GM12878 (cell line): ENCODE results near the gene C1QTNF12. TPM values are rescaled to one million over a fixed set of nuclear protein-coding genes. Genes with fewer than 3 reads are reported as not detected.

Source experiments
- ATAC-seq: fragments of 200-7000 bp; cut with Tn5 transposase; 3 replicates; pipeline ENCODE4 v1.9.1; 2020; ENCODE audit warnings: mild to moderate bottlenecking, moderate library complexity
- BruUV-seq: library from RNA; stranded (reverse); fragments of 400-500 nt; replicated peaks from 2 replicates; lab custom pipeline; 2021; lab: Mats Ljungman, UMichigan
- CTCF ChIA-PET: fragments of 300-600 bp; sonication (Branson Sonifier 250); formaldehyde crosslinking; extraction: SDS; loops from one replicate; lab custom pipeline; 2021; ENCODE audit warnings: inconsistent platforms; lab: Yijun Ruan, JAX
- POLR2A ChIA-PET: fragments of 350-600 bp; formaldehyde crosslinking; extraction: SDS; loops from one replicate; lab custom pipeline; 2021; ENCODE audit warnings: inconsistent platforms; lab: Charles Lee
- RAD21 ChIA-PET: fragments of 300-600 bp; sonication (Branson Sonifier 250); formaldehyde crosslinking; loops from one replicate; lab custom pipeline; 2023; ENCODE audit warnings: antibody characterized with exemption; ENCODE audit not compliant: unreplicated experiment; lab: Charles Lee
- SMC1A ChIA-PET: fragments of 300-600 bp; sonication (Branson Sonifier 250); formaldehyde crosslinking; loops from one replicate; lab custom pipeline; 2023; ENCODE audit not compliant: unreplicated experiment, uncharacterized antibody; lab: Charles Lee
- DNase-seq: peaks from one replicate; pipeline ENCODE4 v3.0.0-alpha.2; 2011; ENCODE audit warnings: low read depth, low spot score
- FAIRE-seq: peaks from 3 replicates; lab custom pipeline; 2011; peaks lifted over from hg19 to GRCh38; lab: Jason Lieb, UNC
- H2AFZ ChIP-seq: 2 replicates; pipeline ENCODE4 v1.6.0; 2011; ENCODE audit warnings: low read depth, low read length, control low read depth; ENCODE audit not compliant: control insufficient read depth
- H3K27ac ChIP-seq: 2 replicates; pipeline ENCODE4 v1.5.1; 2011; ENCODE audit warnings: control low read depth; ENCODE audit not compliant: control insufficient read depth, insufficient read depth
- H3K27me3 ChIP-seq, 2 experiments: replicated peaks in 1 of 2; 2 replicates each; pipeline versions ENCODE4 v1.6.0 to v1.6.1; 2011; ENCODE audit warnings: low read length in 1 of 2; ENCODE audit not compliant: control insufficient read depth in 2 of 2, insufficient read depth in 2 of 2
- H3K36me3 ChIP-seq, 2 experiments: 2 replicates each; pipeline ENCODE4 v1.5.1; 2011; ENCODE audit warnings: low read length in 1 of 2; ENCODE audit not compliant: control insufficient read depth in 2 of 2, insufficient read depth in 2 of 2
- H3K4me1 ChIP-seq: 2 replicates; pipeline ENCODE4 v1.6.1; 2011; ENCODE audit warnings: mild to moderate bottlenecking, low read length, moderate library complexity, mixed read lengths; ENCODE audit not compliant: control insufficient read depth, insufficient read depth
- H3K4me2 ChIP-seq: 2 replicates; pipeline ENCODE4 v1.6.0; 2011; ENCODE audit warnings: control low read depth; ENCODE audit not compliant: control insufficient read depth, insufficient read depth
- H3K4me3 ChIP-seq: fragments of 200-600 bp; sonication (generic); 2 replicates; pipeline ENCODE4 v1.5.1; 2016
- H3K79me2 ChIP-seq: 2 replicates; pipeline ENCODE4 v1.6.0; 2011; ENCODE audit warnings: low read length; ENCODE audit not compliant: control insufficient read depth, insufficient read depth
- H3K9ac ChIP-seq: 2 replicates; pipeline ENCODE4 v1.8.0; 2011; ENCODE audit warnings: low read length, control low read depth, mixed read lengths; ENCODE audit not compliant: control insufficient read depth, insufficient read depth
- H3K9me3 ChIP-seq: replicated peaks from 3 replicates; pipeline ENCODE4 v1.5.1; 2011; ENCODE audit warnings: mild to moderate bottlenecking, low read length; ENCODE audit not compliant: control insufficient read depth, insufficient read depth
- H4K20me1 ChIP-seq: 2 replicates; pipeline ENCODE4 v1.6.0; 2011; ENCODE audit not compliant: control insufficient read depth, insufficient read depth
- CTCF ChIP-seq, 3 experiments: IDR thresholded peaks in 2 of 3; conservative IDR thresholded peaks in 1 of 3; 2 replicates each; pipeline ENCODE4 v1.5.1; 2011; ENCODE audit warnings: low read depth in 3 of 3, low read length in 3 of 3, mild to moderate bottlenecking in 3 of 3, control low read depth in 2 of 3, moderate library complexity in 2 of 3, inconsistent platforms in 1 of 3, mixed read lengths in 1 of 3; ENCODE audit not compliant: control insufficient read depth in 2 of 3, insufficient read depth in 1 of 3; ENCODE audit errors: extremely low read depth in 1 of 3
- CUX1 ChIP-seq: IDR thresholded peaks from 2 replicates; pipeline ENCODE4 v1.6.1; 2012; ENCODE audit warnings: improper control_type of control experiment, low read depth, low read length; ENCODE audit not compliant: insufficient replicate concordance
- FOS ChIP-seq: IDR thresholded peaks from 3 replicates; pipeline ENCODE4 v1.6.1; 2011; ENCODE audit warnings: borderline replicate concordance; ENCODE audit not compliant: insufficient read length; ENCODE audit errors: extremely low read depth
- HDAC2 ChIP-seq: fragments of 200-600 bp; sonication (generic); IDR thresholded peaks from 2 replicates; pipeline ENCODE4 v1.6.1; 2017
- IKZF2 ChIP-seq, 2 experiments: fragments of 450-650 bp; IDR thresholded peaks; 2 replicates each; pipeline ENCODE4 v1.6.1; 2017; ENCODE audit warnings: mild to moderate bottlenecking in 2 of 2, moderate library complexity in 2 of 2
- IRF4 ChIP-seq: IDR thresholded peaks from 2 replicates; pipeline ENCODE4 v1.6.1; 2011; ENCODE audit warnings: low read depth, low read length
- SIX5 ChIP-seq: IDR thresholded peaks from 2 replicates; pipeline ENCODE4 v1.6.1; 2011; ENCODE audit warnings: mild to moderate bottlenecking, low read depth, low read length, moderate library complexity; ENCODE audit not compliant: severe bottlenecking
- USF2 ChIP-seq: IDR thresholded peaks from 2 replicates; pipeline ENCODE4 v1.6.1; 2011; ENCODE audit warnings: low read depth, low read length, improper control_type of control experiment, borderline replicate concordance
- WGBS: methylation state at CpG from one replicate; pipeline ENCODE4 v1.1.6; 2016; ENCODE audit warnings: low lambda C conversion rate; ENCODE audit not compliant: insufficient replicate concordance, insufficient coverage; ENCODE audit errors: missing lambda C conversion rate; 5-methylcytosine and 5-hydroxymethylcytosine counted together
- in situ Hi-C: fragments of 300-500 bp; cut with MboI; formaldehyde crosslinking; loops from 9 replicates; pipeline ENCODE4 v1.14.3; 2018; ENCODE audit warnings: mixed read lengths
- intact Hi-C: fragments of 100-400 bp; cut with micrococcal nuclease; formaldehyde crosslinking; loops from one replicate; pipeline ENCODE4 v1.14.2; 2022; ENCODE audit not compliant: unreplicated experiment
- polyA plus RNA-seq, 11 experiments: library from polyadenylated mRNA; depleted of rRNA in 4 of 11; unstranded in 6 of 11; stranded (reverse) in 5 of 11; fragments of >200 nt; fragmentation: Nextera tagmentation in 4 of 11; fragmentation: Illumina TruSeq in 1 of 11; extraction: Ambion mirVana in 4 of 11; extraction: Trizol in 1 of 11; gene quantifications; 1 replicate in 1 of 11; 2 replicates in 10 of 11; pipeline versions ENCODE4 v1.2.1 to v1.2.3, GENCODE V29; 2011 to 2016; ENCODE audit warnings: inconsistent platforms in 2 of 11, missing spikeins in 2 of 11, low read depth in 1 of 11
- total RNA-seq, 4 experiments: library from RNA; depleted of rRNA in 3 of 4; stranded (reverse); fragments of >200 nt in 3 of 4; fragmentation: Illumina TruSeq in 1 of 4; extraction: Trizol in 1 of 4; gene quantifications; 2 replicates each; pipeline versions ENCODE4 v1.2.1 to v1.2.3, GENCODE V29; 2013 to 2021

Gene C1QTNF12
- total and polyA plus RNA-seq, 10 of the 15 experiments (the other 5 are each of a cell fraction or from before 2014, with no cell fraction given), result 0.17 to 1.0 (median 0.31) TPM; not detected in 5

GRCh38 chr1:1282998-1283397 lies 36.5 kb upstream of the C1QTNF12 start:
- in situ Hi-C loops (no loop called here), intact Hi-C loops (no loop called here)
- no peak overlapping the region for H3K27ac ChIP-seq
- H3K4me2 ChIP-seq, result no peak overlapping the region
- no peaks in the 10 kb centered on the region for H3K27me3 ChIP-seq
- H2AFZ ChIP-seq, result no peak overlapping the region
- RAD21 ChIA-PET, result no interaction called here
- FAIRE-seq (no peak), ATAC-seq (no peak), DNase-seq (no peak)
- H3K9ac ChIP-seq, result no peak overlapping the region
- WGBS, result 63% methylated on average over 14 of the region's 14 CpGs
- BruUV-seq, result no TSS peak
- no peaks in the 10 kb centered on the region for H3K36me3 ChIP-seq
- no peaks in the 10 kb centered on the region for H4K20me1 ChIP-seq
- POLR2A ChIA-PET, result no interaction called here
- H3K79me2 ChIP-seq, result no peaks in the 10 kb centered on the region
- TF ChIP-seq IKZF2 (IDR thresholded peaks at IDR 0.05) (no peak), CUX1 (no peak), HDAC2 (no peak), FOS (no peak), IRF4 (no peak), CTCF (IDR thresholded peaks at IDR 0.05 in 2 of 3, conservative IDR thresholded peaks at IDR 0.05 in 1 of 3; ENCODE audit: control insufficient read depth in 2 of 3, extremely low read depth in 1 of 3, insufficient read depth in 1 of 3, low read depth in 3 of 3, low read length in 3 of 3) (no peak), USF2 (no peak), SIX5 (no peak)
- no peaks in the 10 kb centered on the region for H3K4me1 ChIP-seq
- SMC1A ChIA-PET, result interaction anchor here (1.3 kb wide), 1 partner anchor 9 kb away, joined by 3 read pairs; no protein-coding TSS in a partner anchor
- H3K9me3 ChIP-seq, result no peaks in the 10 kb centered on the region
- CTCF ChIA-PET, result no interaction called here
- H3K4me3 ChIP-seq, result no peak overlapping the region
